Trophoblast cell (in vitro differentiated cells and primary cell): Measurements from ENCODE around the gene FAS.

Experiments
- DNase-seq, 2 donors: peaks; one replicate each; pipeline ENCODE4 v3.0.0-alpha.2; 2016
- H2AFZ ChIP-seq: 2 replicates; pipeline ENCODE4 v1.6.1; 2013; ENCODE audit warnings: low read length, moderate library complexity, mild to moderate bottlenecking; ENCODE audit not compliant: insufficient read depth, poor library complexity
- H2AK5ac ChIP-seq: 2 replicates; pipeline ENCODE4 v1.6.1; 2013; ENCODE audit warnings: mild to moderate bottlenecking, low read length
- H2BK120ac ChIP-seq: 2 replicates; pipeline ENCODE4 v1.6.1; 2013; ENCODE audit warnings: low read length, mild to moderate bottlenecking, moderate library complexity; ENCODE audit not compliant: insufficient read depth, poor library complexity
- H2BK12ac ChIP-seq: 2 replicates; pipeline ENCODE4 v1.6.1; 2013; ENCODE audit warnings: mild to moderate bottlenecking, low read length, moderate library complexity
- H2BK5ac ChIP-seq: 2 replicates; pipeline ENCODE4 v1.6.1; 2013; ENCODE audit warnings: low read length, low read depth, moderate library complexity, mild to moderate bottlenecking; ENCODE audit not compliant: poor library complexity
- H3K14ac ChIP-seq: 2 replicates; pipeline ENCODE4 v1.6.1; 2013; ENCODE audit warnings: mild to moderate bottlenecking, low read length
- H3K18ac ChIP-seq: 2 replicates; pipeline ENCODE4 v1.6.1; 2013; ENCODE audit warnings: mild to moderate bottlenecking, low read length
- H3K23ac ChIP-seq: 2 replicates; pipeline ENCODE4 v1.6.1; 2013; ENCODE audit warnings: low read length
- H3K27ac ChIP-seq: 2 replicates; pipeline ENCODE4 v1.5.1; 2013; ENCODE audit warnings: low read depth, mild to moderate bottlenecking, inconsistent platforms, low read length, moderate library complexity
- H3K27me3 ChIP-seq: 2 replicates; pipeline ENCODE4 v1.6.1; 2013; ENCODE audit warnings: inconsistent platforms, mild to moderate bottlenecking, low read length, moderate library complexity; ENCODE audit not compliant: insufficient read depth
- H3K36me3 ChIP-seq, 2 experiments: 1 replicate in 1 of 2; 2 replicates in 1 of 2; pipeline ENCODE4 v1.6.1; 2013; ENCODE audit warnings: low read length in 2 of 2, mild to moderate bottlenecking in 2 of 2, moderate library complexity in 1 of 2; ENCODE audit not compliant: insufficient read depth in 2 of 2, control insufficient read depth in 1 of 2
- H3K4ac ChIP-seq: 2 replicates; pipeline ENCODE4 v1.6.1; 2013; ENCODE audit warnings: low read depth, mild to moderate bottlenecking, low read length, moderate library complexity
- H3K4me1 ChIP-seq, 2 experiments: 1 replicate in 1 of 2; 2 replicates in 1 of 2; pipeline ENCODE4 v1.6.1; 2013; ENCODE audit warnings: low read length in 2 of 2, mild to moderate bottlenecking in 2 of 2, moderate library complexity in 1 of 2; ENCODE audit not compliant: insufficient read depth in 2 of 2, control insufficient read depth in 1 of 2
- H3K4me2 ChIP-seq: 2 replicates; pipeline ENCODE4 v1.6.1; 2013; ENCODE audit warnings: inconsistent platforms, mild to moderate bottlenecking, low read length, moderate library complexity
- H3K4me3 ChIP-seq: 2 replicates; pipeline ENCODE4 v1.5.1; 2013; ENCODE audit warnings: mild to moderate bottlenecking, low read depth, low read length, inconsistent platforms
- H3K79me1 ChIP-seq: one replicate; pipeline ENCODE4 v1.6.1; 2013; ENCODE audit warnings: low read length
- H3K79me2 ChIP-seq: 2 replicates; pipeline ENCODE4 v1.6.1; 2013; ENCODE audit warnings: low read length, mild to moderate bottlenecking; ENCODE audit not compliant: control insufficient read depth, insufficient read depth, poor library complexity
- H3K9ac ChIP-seq: 2 replicates; pipeline ENCODE4 v1.6.1; 2013; ENCODE audit warnings: mild to moderate bottlenecking, low read length
- H3K9me3 ChIP-seq: 2 replicates; pipeline ENCODE4 v1.6.1; 2013; ENCODE audit warnings: low read depth, mild to moderate bottlenecking, control low read depth, inconsistent platforms, low read length; ENCODE audit not compliant: insufficient read depth
- H4K12ac ChIP-seq: 2 replicates; pipeline ENCODE4 v1.6.1; 2013; ENCODE audit warnings: low read depth, mild to moderate bottlenecking, low read length, moderate library complexity
- H4K8ac ChIP-seq: 2 replicates; pipeline ENCODE4 v1.6.1; 2013; ENCODE audit warnings: low read depth, mild to moderate bottlenecking, low read length, moderate library complexity
- H4K91ac ChIP-seq: one replicate; pipeline ENCODE4 v1.6.1; 2013; ENCODE audit warnings: low read depth, mild to moderate bottlenecking, low read length, moderate library complexity
- WGBS: extraction: QIAGEN DNeasy Blood & Tissue Kit; methylation state at CpG from one replicate; pipeline ENCODE4 v1.1.7; 2013; ENCODE audit warnings: missing lambda C conversion rate; ENCODE audit not compliant: insufficient read length, insufficient coverage; ENCODE audit errors: extremely low coverage; 5-methylcytosine and 5-hydroxymethylcytosine counted together

The FAS gene

DNA sequence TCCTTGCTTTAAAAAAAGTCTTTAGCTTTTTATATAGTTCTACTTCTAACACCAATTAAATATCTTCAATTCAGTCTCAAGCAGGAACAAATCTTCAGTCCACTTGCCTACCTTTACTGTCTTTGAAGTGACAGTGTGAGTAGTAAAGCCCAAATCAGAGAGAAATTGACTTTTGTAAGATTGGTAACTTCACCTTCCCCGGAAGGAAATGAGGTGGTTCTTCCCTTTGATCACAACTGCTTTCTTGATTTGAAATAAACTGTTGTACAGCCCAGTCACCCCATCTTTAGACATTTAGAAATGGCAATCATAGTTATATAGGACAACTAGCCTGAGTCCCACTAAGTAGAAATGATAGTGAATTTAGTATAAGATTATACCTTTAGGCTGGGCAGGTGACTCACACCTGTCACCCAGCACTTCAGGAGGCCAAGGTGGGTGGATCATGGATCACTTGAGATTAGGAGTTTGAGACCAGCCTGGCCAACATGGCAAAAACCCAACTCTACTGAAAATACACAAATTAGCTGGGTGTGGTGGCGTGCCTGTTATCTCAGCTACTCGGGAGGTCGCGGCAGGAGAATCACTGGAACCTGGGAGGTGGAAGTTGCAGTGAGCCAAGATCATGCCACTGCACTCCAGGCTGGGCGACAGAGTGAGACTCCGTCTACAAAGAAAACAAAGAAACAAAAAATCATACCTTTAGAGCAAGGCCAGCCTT, 4.7 kb downstream of the FAS start:
- no peak overlapping the region for H3K4me3 ChIP-seq
- WGBS, result no CpG with 5 or more reads among the region's 7 CpGs
- no peak overlapping the region for H4K12ac ChIP-seq
- H3K79me1 ChIP-seq, result peaks cover 6% of the 10 kb centered on the region
- H3K18ac ChIP-seq, result no peak overlapping the region
- H3K23ac ChIP-seq, result no peak overlapping the region
- peaks cover 0 to 6% of the 10 kb centered on the region in 2 experiments for H3K4me1 ChIP-seq
- H3K36me3 ChIP-seq, result no peaks in the 10 kb centered on the region
- peaks cover 11% of the 10 kb centered on the region for H3K27me3 ChIP-seq
- H2BK5ac ChIP-seq, result no peak overlapping the region
- no peak overlapping the region for H3K14ac ChIP-seq
- H2BK12ac ChIP-seq, result no peak overlapping the region
- H3K4ac ChIP-seq, result no peak overlapping the region
- H2AFZ ChIP-seq, result no peak overlapping the region
- H4K91ac ChIP-seq, result no peak overlapping the region
- DNase-seq, result no peak
- H3K9me3 ChIP-seq, result peaks cover 3% of the 10 kb centered on the region
- no peak overlapping the region for H2AK5ac ChIP-seq
- no peak overlapping the region for H3K4me2 ChIP-seq
- peaks cover 4% of the 10 kb centered on the region for H3K79me2 ChIP-seq
- no peak overlapping the region for H4K8ac ChIP-seq
- H3K27ac ChIP-seq, result no peak overlapping the region
- no peak overlapping the region for H2BK120ac ChIP-seq
- no peak overlapping the region for H3K9ac ChIP-seq

DNA sequence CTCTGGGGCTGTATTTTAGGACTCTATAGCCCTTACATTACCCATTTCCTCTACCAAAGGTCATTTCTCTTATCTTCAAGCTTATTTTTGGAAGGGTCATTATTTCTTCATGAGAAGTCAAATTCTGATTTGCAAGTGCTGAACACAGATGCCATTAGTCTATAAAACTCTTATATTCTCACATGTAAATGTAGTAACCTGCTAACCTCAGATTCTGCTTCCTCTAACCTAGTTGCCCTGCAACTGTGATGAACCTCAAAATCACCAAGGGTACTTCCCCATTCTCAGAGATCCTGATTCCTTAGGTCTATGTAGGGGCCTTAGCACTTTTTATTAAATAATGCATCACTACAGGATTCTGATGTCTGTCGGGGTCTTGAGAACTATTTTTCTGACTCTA, 6.3 kb downstream of the FAS start:
- Histone ChIP-seq H3K4me3 (no peak overlapping the region), H3K27ac (no peak overlapping the region), H3K9me3 (no peaks in the 10 kb centered on the region), H3K27me3 (no peaks in the 10 kb centered on the region), H3K9ac (no peak overlapping the region), H3K18ac (no peak overlapping the region), H4K8ac (no peak overlapping the region), H3K36me3 (no peaks in the 10 kb centered on the region), H3K14ac (no peak overlapping the region), H2BK5ac (no peak overlapping the region), H3K23ac (no peak overlapping the region), H4K12ac (no peak overlapping the region), H4K91ac (no peak overlapping the region), H3K4me1 (peaks cover 0 to under 1% of the 10 kb centered on the region in 2 experiments), H3K79me1 (no peaks in the 10 kb centered on the region), H3K4me2 (no peak overlapping the region), H2BK120ac (no peak overlapping the region), H3K79me2 (no peaks in the 10 kb centered on the region), H2AFZ (no peak overlapping the region), H2AK5ac (no peak overlapping the region), H2BK12ac (no peak overlapping the region), H3K4ac (no peak overlapping the region)
- DNase-seq, result no peak
- no CpG with 5 or more reads among the region's 1 CpG for WGBS

DNA sequence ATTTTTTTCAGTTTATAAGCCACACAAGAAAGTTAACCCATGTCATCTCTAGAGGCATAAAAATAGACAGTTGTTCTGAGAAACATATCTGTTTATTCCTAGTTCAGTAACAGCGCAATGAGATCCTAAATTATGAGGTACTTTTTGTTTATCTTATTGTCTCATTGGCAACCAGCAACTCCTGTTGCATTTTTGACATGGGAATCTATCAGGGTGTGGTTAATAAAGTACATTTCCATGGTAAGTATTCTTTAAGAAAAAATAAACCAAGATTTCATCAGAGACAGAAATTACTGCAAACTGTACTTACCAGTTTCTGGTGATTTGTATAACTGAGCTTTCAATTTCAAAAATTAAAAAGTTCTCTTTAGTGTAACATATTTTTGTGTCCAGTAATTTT, 9.0 kb downstream of the FAS start:
- no peak overlapping the region for H2BK5ac ChIP-seq
- DNase-seq, result no peak
- no peaks in the 10 kb centered on the region for H3K4me1 ChIP-seq
- H2BK120ac ChIP-seq, result no peak overlapping the region
- H3K23ac ChIP-seq, result no peak overlapping the region
- H4K91ac ChIP-seq, result no peak overlapping the region
- no peak overlapping the region for H3K14ac ChIP-seq
- no peak overlapping the region for H4K8ac ChIP-seq
- no peaks in the 10 kb centered on the region for H3K36me3 ChIP-seq
- no peak overlapping the region for H3K4me2 ChIP-seq
- no peaks in the 10 kb centered on the region for H3K79me1 ChIP-seq
- H2AFZ ChIP-seq, result no peak overlapping the region
- H3K27ac ChIP-seq, result no peak overlapping the region
- H4K12ac ChIP-seq, result no peak overlapping the region
- no peak overlapping the region for H2BK12ac ChIP-seq
- H3K9me3 ChIP-seq, result no peaks in the 10 kb centered on the region
- no peak overlapping the region for H3K4ac ChIP-seq
- H3K27me3 ChIP-seq, result no peaks in the 10 kb centered on the region
- no peak overlapping the region for H3K9ac ChIP-seq
- no peaks in the 10 kb centered on the region for H3K79me2 ChIP-seq
- H3K18ac ChIP-seq, result no peak overlapping the region
- no peak overlapping the region for H2AK5ac ChIP-seq
- no peak overlapping the region for H3K4me3 ChIP-seq
- WGBS, result no CpG with 5 or more reads among the region's 1 CpG

DNA sequence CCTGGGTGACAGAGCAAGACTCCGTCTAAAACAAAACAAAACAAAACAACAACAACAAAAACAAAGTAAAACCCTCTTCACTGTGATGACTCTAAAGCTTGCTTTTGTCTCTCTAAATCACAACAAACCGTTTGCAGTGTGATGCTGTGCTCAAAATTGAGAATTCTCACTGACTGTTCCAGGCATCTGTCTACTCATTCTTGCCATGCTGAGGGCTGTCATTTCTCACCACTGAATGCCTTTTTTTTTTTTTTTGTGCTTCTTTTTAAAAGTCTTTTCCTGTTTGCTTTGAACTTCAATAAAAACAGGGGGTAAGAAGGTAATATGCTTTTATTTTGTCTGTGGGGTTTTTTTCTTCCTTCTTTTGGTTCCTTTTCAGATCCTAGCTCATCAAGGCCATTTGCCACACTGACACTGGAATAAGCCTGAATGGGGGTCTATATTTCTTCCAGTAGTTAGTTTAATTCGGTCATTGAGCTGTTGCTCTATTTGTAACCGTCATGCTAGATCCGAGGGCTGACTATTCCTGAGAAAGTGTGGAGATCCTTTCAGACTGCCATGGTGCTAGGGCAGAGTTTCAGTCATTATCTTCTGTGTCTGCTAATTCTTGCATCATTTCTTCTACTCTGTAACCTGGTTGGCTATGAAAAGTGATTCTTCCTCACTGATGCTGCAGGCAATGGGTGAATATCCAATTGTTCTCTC, 10.6 kb downstream of the FAS start:
- no peak for DNase-seq
- no peak overlapping the region for H3K4me2 ChIP-seq
- H3K4me3 ChIP-seq, result no peak overlapping the region
- no peak overlapping the region for H3K27ac ChIP-seq
- no peak overlapping the region for H4K12ac ChIP-seq
- no peak overlapping the region for H4K91ac ChIP-seq
- no peak overlapping the region for H2AK5ac ChIP-seq
- no peak overlapping the region for H3K9ac ChIP-seq
- no peaks in the 10 kb centered on the region for H3K79me1 ChIP-seq
- WGBS, result no CpG with 5 or more reads among the region's 5 CpGs
- H2BK5ac ChIP-seq, result no peak overlapping the region
- no peaks in the 10 kb centered on the region for H3K27me3 ChIP-seq
- H2BK12ac ChIP-seq, result no peak overlapping the region
- no peak overlapping the region for H3K23ac ChIP-seq
- H3K4ac ChIP-seq, result no peak overlapping the region
- no peaks in the 10 kb centered on the region for H3K36me3 ChIP-seq
- H2AFZ ChIP-seq, result no peak overlapping the region
- no peak overlapping the region for H4K8ac ChIP-seq
- H3K18ac ChIP-seq, result no peak overlapping the region
- H2BK120ac ChIP-seq, result no peak overlapping the region
- H3K14ac ChIP-seq, result no peak overlapping the region
- H3K79me2 ChIP-seq, result no peaks in the 10 kb centered on the region
- H3K9me3 ChIP-seq, result no peaks in the 10 kb centered on the region
- no peaks in the 10 kb centered on the region for H3K4me1 ChIP-seq
